OCI-LY3 (cell line): ENCODE data around the gene FNIP1.

Source experiments
- H2AFZ ChIP-seq: fragments of 200-600, 300-600 bp; shearing (Covaris generic); 2 replicates; pipeline ENCODE4 v1.6.0; 2014; ENCODE audit warnings: antibody characterized with exemption, low read depth, low read length
- H3K27ac ChIP-seq: fragments of 200-600, 300-600 bp; sonication (generic); 2 replicates; pipeline ENCODE4 v1.5.1; 2014; ENCODE audit warnings: mild to moderate bottlenecking, low read length, moderate library complexity, mixed read lengths
- H3K27me3 ChIP-seq: fragments of 200-600, 300-600 bp; sonication (generic); 2 replicates; pipeline ENCODE4 v1.6.1; 2014; ENCODE audit warnings: low read depth, low read length, mixed read lengths
- H3K36me3 ChIP-seq: fragments of 200-600, 300-600 bp; sonication (generic); replicated peaks from 2 replicates; pipeline ENCODE3; 2014; ENCODE audit warnings: low read depth, low read length, mixed read lengths
- H3K4me1 ChIP-seq: fragments of 300-600, 200-600 bp; sonication (generic); 2 replicates; pipeline ENCODE4 v1.6.1; 2014; ENCODE audit warnings: low read length, mixed read lengths
- H3K4me2 ChIP-seq: fragments of 200-600, 300-600 bp; sonication (generic); 2 replicates; pipeline ENCODE4 v1.6.1; 2014; ENCODE audit warnings: low read length, mixed read lengths
- H3K4me3 ChIP-seq: fragments of 300-600, 200-600 bp; sonication (generic); 2 replicates; pipeline ENCODE4 v1.5.1; 2014; ENCODE audit warnings: antibody characterized with exemption, mild to moderate bottlenecking, low read length, moderate library complexity
- H3K79me2 ChIP-seq: fragments of 300-600, 200-600 bp; shearing (Covaris generic); 2 replicates; pipeline ENCODE4 v1.6.1; 2014; ENCODE audit warnings: mild to moderate bottlenecking, low read length, mixed read lengths
- H3K9ac ChIP-seq: fragments of 300-600, 200-600 bp; shearing (Covaris generic); 2 replicates; pipeline ENCODE4 v1.6.0; 2014; ENCODE audit warnings: mild to moderate bottlenecking, low read length, moderate library complexity
- H3K9me3 ChIP-seq: fragments of 200-600, 300-600 bp; shearing (Covaris generic); 2 replicates; pipeline ENCODE4 v1.6.1; 2014; ENCODE audit warnings: low read length, mixed read lengths; ENCODE audit not compliant: insufficient read depth
- H4K20me1 ChIP-seq: fragments of 200-600, 300-600 bp; sonication (generic); 2 replicates; pipeline ENCODE4 v1.6.1; 2016; ENCODE audit warnings: low read length, mixed read lengths; ENCODE audit not compliant: insufficient read depth
- EZH2phosphoT487 ChIP-seq: fragments of 200-600 bp; shearing (Covaris generic); IDR thresholded peaks from 2 replicates; pipeline ENCODE4 v1.6.1; 2018; ENCODE audit warnings: antibody characterized with exemption, mixed run types, low read depth
- TF ChIP-seq, protein P1 (sequence below): fragments of 200-600, 300-600 bp; sonication (generic); IDR thresholded peaks from 2 replicates; pipeline ENCODE4 v1.5.1; 2014; ENCODE audit warnings: antibody characterized with exemption, low read length, low read depth

The FNIP1 gene

DNA sequence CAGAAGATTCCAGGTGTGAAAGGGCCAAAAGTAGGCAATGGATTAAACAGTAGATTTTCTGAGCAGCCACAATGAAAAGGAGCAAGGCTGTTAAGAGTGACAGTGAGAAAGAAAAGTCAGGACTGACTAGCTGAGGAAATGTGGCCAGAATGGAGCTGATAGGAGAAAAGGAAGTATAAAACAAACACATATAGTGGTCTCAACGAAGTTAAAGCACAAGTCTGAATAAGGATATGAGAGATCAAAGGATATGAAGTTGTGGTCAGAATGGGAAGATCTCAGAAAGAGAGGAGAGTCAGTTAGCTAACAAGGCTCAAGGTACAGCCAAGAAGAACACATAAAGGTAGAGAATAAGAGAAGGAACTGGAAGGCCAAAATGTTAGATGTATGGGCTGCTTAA is 39.9 kb downstream of the FNIP1 start:
- Histone ChIP-seq H3K36me3 (no peaks in the 10 kb centered on the region), H4K20me1 (peaks cover 68% of the 10 kb centered on the region), H3K9me3 (no peaks in the 10 kb centered on the region), H3K79me2 (peaks cover 81% of the 10 kb centered on the region), H3K4me2 (no peak overlapping the region), H2AFZ (no peak overlapping the region), H3K4me1 (peaks cover 2% of the 10 kb centered on the region; the same call in 1 of the 2 replicates), H3K27me3 (no peaks in the 10 kb centered on the region), H3K4me3 (no peak overlapping the region), H3K9ac (no peak overlapping the region), H3K27ac (no peak overlapping the region)
- TF ChIP-seq, protein P1, sequence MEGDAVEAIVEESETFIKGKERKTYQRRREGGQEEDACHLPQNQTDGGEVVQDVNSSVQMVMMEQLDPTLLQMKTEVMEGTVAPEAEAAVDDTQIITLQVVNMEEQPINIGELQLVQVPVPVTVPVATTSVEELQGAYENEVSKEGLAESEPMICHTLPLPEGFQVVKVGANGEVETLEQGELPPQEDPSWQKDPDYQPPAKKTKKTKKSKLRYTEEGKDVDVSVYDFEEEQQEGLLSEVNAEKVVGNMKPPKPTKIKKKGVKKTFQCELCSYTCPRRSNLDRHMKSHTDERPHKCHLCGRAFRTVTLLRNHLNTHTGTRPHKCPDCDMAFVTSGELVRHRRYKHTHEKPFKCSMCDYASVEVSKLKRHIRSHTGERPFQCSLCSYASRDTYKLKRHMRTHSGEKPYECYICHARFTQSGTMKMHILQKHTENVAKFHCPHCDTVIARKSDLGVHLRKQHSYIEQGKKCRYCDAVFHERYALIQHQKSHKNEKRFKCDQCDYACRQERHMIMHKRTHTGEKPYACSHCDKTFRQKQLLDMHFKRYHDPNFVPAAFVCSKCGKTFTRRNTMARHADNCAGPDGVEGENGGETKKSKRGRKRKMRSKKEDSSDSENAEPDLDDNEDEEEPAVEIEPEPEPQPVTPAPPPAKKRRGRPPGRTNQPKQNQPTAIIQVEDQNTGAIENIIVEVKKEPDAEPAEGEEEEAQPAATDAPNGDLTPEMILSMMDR, result no peak
- no peak for TF ChIP-seq EZH2phosphoT487

DNA sequence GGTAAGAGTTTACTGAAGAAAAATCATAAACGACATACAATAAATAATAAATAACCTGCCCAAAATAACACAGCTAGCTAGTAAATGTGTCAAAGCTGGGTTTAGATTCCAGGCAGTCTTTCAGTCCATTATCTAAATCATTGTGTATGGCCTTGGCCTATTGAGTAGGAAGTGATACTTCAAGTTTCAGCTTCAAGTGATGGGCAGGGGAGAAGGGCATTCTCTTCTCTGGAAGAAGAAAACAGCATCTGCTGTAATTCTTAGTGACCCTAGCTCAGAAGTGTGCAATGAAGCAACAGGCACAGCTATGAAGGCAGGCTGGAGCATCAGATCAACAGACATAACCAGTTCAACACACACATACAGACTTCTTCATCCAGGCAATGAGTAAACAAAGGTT is 42.5 kb downstream of the FNIP1 start:
- Histone ChIP-seq H3K27me3 (no peaks in the 10 kb centered on the region), H3K36me3 (no peaks in the 10 kb centered on the region), H2AFZ (no peak overlapping the region), H3K9me3 (no peaks in the 10 kb centered on the region), H3K79me2 (peaks cover 77% of the 10 kb centered on the region), H4K20me1 (peaks cover 56% of the 10 kb centered on the region), H3K4me2 (no peak overlapping the region), H3K27ac (no peak overlapping the region), H3K9ac (no peak overlapping the region), H3K4me1 (peaks cover 2% of the 10 kb centered on the region; the same call in 1 of the 2 replicates), H3K4me3 (no peak overlapping the region)
- TF ChIP-seq, protein P1, result no peak
- no peak for TF ChIP-seq EZH2phosphoT487

DNA sequence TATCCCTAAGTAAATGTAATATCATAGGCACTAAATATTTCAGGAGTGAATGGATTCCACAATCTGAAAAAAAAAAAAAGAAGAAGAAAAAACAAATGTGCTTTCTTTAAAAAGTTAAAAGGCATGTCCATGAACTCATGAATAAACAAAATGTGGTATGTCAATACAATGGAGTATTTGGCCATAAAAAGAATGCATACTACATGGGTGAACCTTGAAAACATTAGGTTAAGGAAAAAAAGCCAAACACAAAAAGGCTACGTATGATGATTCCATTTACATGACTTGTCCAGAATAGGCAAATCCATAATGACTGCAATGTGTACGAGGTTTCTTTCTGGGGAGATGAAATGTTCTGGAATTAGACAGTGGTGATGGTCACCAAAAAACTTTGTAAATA is 45.3 kb downstream of the FNIP1 start:
- H3K27ac ChIP-seq, result no peak overlapping the region
- H3K4me3 ChIP-seq, result no peak overlapping the region
- H3K4me2 ChIP-seq, result no peak overlapping the region
- H3K79me2 ChIP-seq, result peaks cover 63% of the 10 kb centered on the region
- no peaks in the 10 kb centered on the region for H3K36me3 ChIP-seq
- H3K9ac ChIP-seq, result no peak overlapping the region
- no peaks in the 10 kb centered on the region for H3K27me3 ChIP-seq
- no peak overlapping the region for H2AFZ ChIP-seq
- H3K4me1 ChIP-seq, result peaks cover 2% of the 10 kb centered on the region; the same call in 1 of the 2 replicates
- no peaks in the 10 kb centered on the region for H3K9me3 ChIP-seq
- TF ChIP-seq EZH2phosphoT487, result no peak
- TF ChIP-seq, protein P1, result no peak
- peaks cover 31% of the 10 kb centered on the region for H4K20me1 ChIP-seq

DNA sequence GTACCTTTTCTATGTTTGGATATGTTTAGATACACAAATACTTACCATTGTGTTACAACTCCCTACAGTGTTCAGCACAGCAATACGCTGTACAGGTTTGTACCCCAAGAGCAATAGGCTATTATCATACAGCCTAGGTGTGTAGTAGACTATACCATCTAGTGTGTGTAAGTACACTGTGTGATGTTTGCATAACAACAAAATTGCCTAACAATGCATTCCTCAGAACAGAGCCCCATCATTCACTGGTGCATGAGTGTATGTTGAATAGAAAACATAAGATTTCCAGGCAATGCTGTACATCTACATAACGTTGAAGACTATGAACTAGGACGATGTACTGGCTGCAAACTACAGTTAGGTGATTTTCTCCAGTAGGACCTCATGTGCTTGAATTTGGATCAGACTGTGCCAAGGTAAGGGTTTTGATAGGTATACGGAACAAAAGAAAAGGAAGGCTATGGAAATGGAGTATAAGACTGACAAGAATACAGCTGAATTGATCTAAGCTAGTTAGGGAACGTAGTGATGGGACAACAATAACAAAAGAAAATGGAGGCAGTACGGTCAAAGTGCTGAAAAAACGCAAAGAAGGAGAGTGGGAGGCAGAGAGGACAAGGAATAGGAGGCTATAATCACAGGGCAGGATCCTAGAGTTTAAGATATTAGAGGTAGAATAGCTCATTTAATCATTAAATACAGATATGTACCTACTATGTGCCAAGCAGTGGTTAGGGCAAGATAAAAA is 46.9 kb downstream of the FNIP1 start:
- H3K27ac ChIP-seq, result no peak overlapping the region
- H4K20me1 ChIP-seq, result peaks cover 28% of the 10 kb centered on the region
- H3K4me3 ChIP-seq, result no peak overlapping the region
- H3K9me3 ChIP-seq, result no peaks in the 10 kb centered on the region
- H3K36me3 ChIP-seq, result no peaks in the 10 kb centered on the region
- H2AFZ ChIP-seq, result no peak overlapping the region
- TF ChIP-seq, protein P1, result no peak
- no peak for TF ChIP-seq EZH2phosphoT487
- H3K27me3 ChIP-seq, result no peaks in the 10 kb centered on the region
- peaks cover 2% of the 10 kb centered on the region; the same call in 1 of the 2 replicates for H3K4me1 ChIP-seq
- no peak overlapping the region for H3K4me2 ChIP-seq
- no peak overlapping the region for H3K9ac ChIP-seq
- H3K79me2 ChIP-seq, result peaks cover 61% of the 10 kb centered on the region
